HepG2 (cell line): ENCODE results near the gene HYAL1. TPM values are rescaled to one million over a fixed set of nuclear protein-coding genes. Genes with fewer than 3 reads are reported as not detected.

Source experiments
- ATF4 ChIP-seq, 2 experiments: fragments of 450-650 bp in 1 of 2; sonication (generic) in 1 of 2; formaldehyde crosslinking; IDR thresholded peaks; 2 replicates each; pipeline versions ENCODE4 v1.5.0 to v1.8.0; 2020 to 2022; ENCODE audit warnings: mild to moderate bottlenecking in 1 of 2, missing genetic modification reagents in 1 of 2
- CBX1 ChIP-seq: IDR thresholded peaks from one replicate; pipeline ENCODE4 v1.6.1; 2016; ENCODE audit warnings: antibody characterized with exemption, low read depth
- CERS6 ChIP-seq: sonication (generic); formaldehyde crosslinking; IDR thresholded peaks from 2 replicates; pipeline ENCODE4 v1.5.0; 2020; ENCODE audit warnings: missing genetic modification reagents
- DPF2 ChIP-seq: sonication (generic); formaldehyde crosslinking; IDR thresholded peaks from 2 replicates; pipeline ENCODE4 v1.4.0; 2020; ENCODE audit warnings: mild to moderate bottlenecking, low read depth, missing genetic modification reagents, borderline replicate concordance
- EP300 ChIP-seq, 3 experiments: sonication (generic) in 1 of 3; formaldehyde crosslinking in 1 of 3; IDR thresholded peaks; 2 replicates each; pipeline versions ENCODE4 v1.5.1 to v1.6.1; 2011 to 2020; ENCODE audit warnings: low read depth in 2 of 3, low read length in 2 of 3, borderline replicate concordance in 1 of 3, improper control_type of control experiment in 1 of 3, mild to moderate bottlenecking in 1 of 3, missing genetic modification reagents in 1 of 3, moderate library complexity in 1 of 3
- ERF ChIP-seq: IDR thresholded peaks from 2 replicates; pipeline ENCODE4 v1.6.1; 2018; ENCODE audit warnings: missing biosample characterization, missing genetic modification reagents
- FOXM1 ChIP-seq: sonication (generic); formaldehyde crosslinking; IDR thresholded peaks from 2 replicates; pipeline ENCODE4 v1.5.0; 2020; ENCODE audit warnings: missing genetic modification reagents
- ISX ChIP-seq: sonication (generic); formaldehyde crosslinking; conservative IDR thresholded peaks from 2 replicates; pipeline ENCODE4 v1.5.0; 2020; ENCODE audit warnings: missing genetic modification reagents
- MIER3 ChIP-seq: IDR thresholded peaks from 2 replicates; pipeline ENCODE4 v1.6.1; 2016; ENCODE audit warnings: missing compliant biosample characterization, borderline replicate concordance
- POLR2AphosphoS5 ChIP-seq: IDR thresholded peaks from 2 replicates; pipeline ENCODE4 v1.6.1; 2012; ENCODE audit warnings: low read depth, low read length
- REPIN1 ChIP-seq: sonication (generic); formaldehyde crosslinking; IDR thresholded peaks from 2 replicates; pipeline ENCODE4 v1.8.0; 2022; ENCODE audit warnings: missing genetic modification reagents, low read depth, mild to moderate bottlenecking, borderline replicate concordance
- TBX2 ChIP-seq: sonication (generic); formaldehyde crosslinking; IDR thresholded peaks from 2 replicates; pipeline ENCODE4 v1.5.0; 2020; ENCODE audit warnings: missing genetic modification reagents, mild to moderate bottlenecking, borderline replicate concordance
- WIZ ChIP-seq: sonication (generic); formaldehyde crosslinking; IDR thresholded peaks from 2 replicates; pipeline ENCODE4 v1.5.1; 2020; ENCODE audit warnings: mild to moderate bottlenecking, missing genetic modification reagents
- ZNF17 ChIP-seq: sonication (generic); formaldehyde crosslinking; IDR thresholded peaks from 2 replicates; pipeline ENCODE4 v1.5.0; 2020; ENCODE audit warnings: mild to moderate bottlenecking, missing genetic modification reagents
- ZNF367 ChIP-seq: sonication (generic); formaldehyde crosslinking; IDR thresholded peaks from 2 replicates; pipeline ENCODE4 v1.4.0; 2020; ENCODE audit warnings: missing genetic modification reagents, borderline replicate concordance
- ZNF407 ChIP-seq: sonication (generic); formaldehyde crosslinking; IDR thresholded peaks from one replicate; pipeline ENCODE4 v1.5.1; 2020; ENCODE audit warnings: mild to moderate bottlenecking, missing genetic modification reagents; ENCODE audit errors: not compliant biosample characterization
- ZNF850 ChIP-seq: sonication (generic); formaldehyde crosslinking; conservative IDR thresholded peaks from 2 replicates; pipeline ENCODE4 v1.9.0; 2021; ENCODE audit warnings: mild to moderate bottlenecking, missing genetic modification reagents
- polyA plus RNA-seq, 8 experiments: library from polyadenylated mRNA; depleted of rRNA in 3 of 8; stranded (reverse) in 7 of 8; unstranded in 1 of 8; fragments of >200 nt; fragmentation: Illumina TruSeq in 4 of 8; extraction: Trizol in 4 of 8; gene quantifications; 2 replicates each; pipeline versions ENCODE4 v1.2.1 to v1.2.3, GENCODE V29; 2011 to 2016; ENCODE audit warnings: low read depth in 4 of 8, missing spikeins in 1 of 8, mixed read lengths in 1 of 8; ENCODE audit not compliant: insufficient read depth in 1 of 8
- total RNA-seq, 5 experiments: library from RNA; depleted of rRNA; stranded (reverse); fragments of >200 nt; fragmentation: Illumina TruSeq; extraction: Trizol; gene quantifications; 2 replicates each; pipeline ENCODE4 v1.2.3, GENCODE V29; 2016; ENCODE audit warnings: low read depth in 1 of 5

The HYAL1 gene
- total and polyA plus RNA-seq, 2 of the 13 experiments (the other 11 are each of a cell fraction or from before 2014, with no cell fraction given): 76.5 to 193 TPM

- TF ChIP-seq TBX2 (CRISPR knock-in tag) (peak; percentile 76; the same call in 1 of the 2 replicates), FOXM1 (no peak), ZNF17 (CRISPR knock-in tag) (no peak), REPIN1 (CRISPR knock-in tag) (peak; percentile 20; the same call in 1 of the 2 replicates), POLR2AphosphoS5 (peak; percentile 87), ISX (CRISPR knock-in tag) (no peak), ATF4 (CRISPR knock-in tag; IDR thresholded peaks at IDR 0.05) (0 out of 4 replicates have a peak, but pooled peaks of 1 of the 2 experiments have one; percentile 11), ERF (CRISPR knock-in tag) (no peak), ZNF850 (no peak), WIZ (CRISPR knock-in tag) (no peak; the same call in 1 of the 2 replicates), CBX1 (no peak), MIER3 (CRISPR knock-in tag) (no peak; the same call in 1 of the 2 replicates), ZNF367 (no peak), ZNF407 (CRISPR knock-in tag) (peak; percentile 20), CERS6 (CRISPR knock-in tag) (no peak), EP300 (IDR thresholded peaks at IDR 0.05; ENCODE audit: low read depth in 2 of 2, low read length in 2 of 2) (no peak), EP300 (CRISPR knock-in tag; IDR thresholded peaks at IDR 0.05; ENCODE audit: borderline replicate concordance) (no peak), DPF2 (CRISPR knock-in tag) (no peak)
Observed at GRCh38 chr3:50327943-50328691, 24.7 kb upstream of the HYAL1 start, which contains the start of gene TUSC2 (continued).
